Measurements from ENCODE around the gene AFF2. TPM values are rescaled to one million over a fixed set of nuclear protein-coding genes. Genes with fewer than 3 reads are reported as not detected.

Gene AFF2
- under 1 TPM; 0.09 to 0.42 TPM for total RNA-seq
- long read RNA-seq = 0 reads

DNA sequence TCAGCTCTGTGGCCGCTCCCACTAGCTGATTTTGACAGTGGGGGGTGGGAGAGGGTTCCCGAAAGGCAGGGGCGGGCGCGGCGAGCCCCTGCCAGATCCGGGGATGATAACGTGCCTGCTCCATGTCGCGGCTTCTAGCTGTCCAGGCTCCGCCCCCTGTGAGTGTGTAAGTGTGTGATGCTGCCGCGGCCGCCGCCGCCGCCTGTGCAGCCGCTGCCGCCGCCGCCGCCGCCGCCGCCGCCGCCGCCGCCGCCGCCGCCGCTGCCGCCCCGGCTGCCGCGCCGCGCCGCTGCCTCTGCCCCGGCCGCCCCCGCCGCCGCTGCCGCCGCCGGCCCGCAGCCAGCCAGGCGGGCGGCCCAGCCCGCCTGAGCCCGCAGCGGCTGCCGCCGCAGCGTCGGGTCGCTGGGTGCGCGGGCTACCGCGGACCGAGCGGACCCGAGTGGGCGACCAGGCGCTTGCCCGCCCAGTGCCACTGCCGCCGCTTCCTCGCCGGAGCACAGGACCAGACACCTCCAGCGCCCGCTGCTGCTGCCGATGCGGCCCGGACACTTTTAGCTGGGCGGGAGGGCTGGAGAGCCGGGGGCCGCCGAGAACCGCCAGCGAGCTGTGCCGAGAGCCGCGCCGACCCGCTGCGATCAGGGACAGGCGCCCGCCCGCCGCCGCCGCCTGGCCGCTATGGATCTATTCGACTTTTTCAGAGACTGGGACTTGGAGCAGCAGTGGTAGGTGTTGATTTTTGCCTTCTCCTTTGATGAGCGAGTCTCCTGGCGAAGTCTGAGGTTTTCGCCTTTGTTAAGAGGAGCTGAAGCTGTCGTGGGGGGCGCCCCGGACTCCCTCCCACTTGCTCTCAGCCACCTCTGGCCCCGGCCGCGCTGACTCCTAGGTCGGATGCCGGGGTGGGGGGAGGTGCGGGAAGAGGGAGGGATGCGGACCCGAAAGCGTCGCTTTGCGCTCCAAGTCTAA, at the start of gene AFF2:
TSS of gene AFF2 (plus strand) at position 195 of the 963 bp plus-strand sequence. CDS start at position 676, 481 bp downstream.
- intact Hi-C loops (cut with DNase I, micrococcal nuclease) = no loop called here
- ATAC-seq (no peak), DNase-seq (peak in 1 of 2 donors; percentile 24)

DNA sequence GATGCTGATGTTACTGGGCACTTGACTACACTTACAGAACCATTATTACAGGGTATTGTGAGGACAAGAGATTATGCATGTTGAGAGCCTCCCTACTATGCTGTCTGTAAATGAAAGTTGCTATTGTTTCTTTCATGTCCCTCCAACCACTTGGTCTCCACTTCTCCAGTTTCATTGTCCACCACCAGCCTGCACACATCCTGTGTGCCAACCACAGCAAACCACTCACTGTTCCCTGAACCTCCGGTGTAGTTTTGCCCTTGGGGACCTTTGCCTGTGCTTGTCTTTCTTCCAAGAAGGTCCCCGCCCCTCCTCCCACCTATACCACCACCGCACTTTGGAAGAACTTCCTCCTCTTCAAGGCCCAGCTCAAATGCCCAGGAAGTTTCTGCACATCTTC, 43.1 kb upstream of the AFF2 start:
- intact Hi-C loops (cut with DNase I, micrococcal nuclease) = no loop called here
- no peak for ATAC-seq
- no peak for DNase-seq

DNA sequence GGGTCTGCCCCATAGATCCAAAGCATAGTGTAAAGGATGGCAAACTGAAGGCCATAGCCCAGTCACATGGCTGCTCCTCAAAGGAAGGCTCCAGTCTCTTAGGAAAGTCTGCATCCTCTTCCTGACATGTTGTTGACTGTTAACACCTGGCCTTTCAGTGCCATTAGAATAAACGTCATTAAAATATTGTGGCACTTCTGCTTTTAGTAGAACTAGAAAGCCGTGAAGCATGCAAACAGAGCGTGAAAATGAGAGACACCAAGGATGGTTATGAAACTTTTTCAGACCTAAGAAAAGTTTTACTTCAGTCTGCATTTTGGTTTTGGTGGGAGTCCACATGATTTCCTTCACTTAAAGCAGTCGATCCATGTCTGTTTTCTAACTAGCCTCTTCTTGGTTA, 41.1 kb upstream of the AFF2 start:
- intact Hi-C loops (cut with DNase I, micrococcal nuclease) = no loop called here
- DNase-seq = no peak
- ATAC-seq = no peak

DNA sequence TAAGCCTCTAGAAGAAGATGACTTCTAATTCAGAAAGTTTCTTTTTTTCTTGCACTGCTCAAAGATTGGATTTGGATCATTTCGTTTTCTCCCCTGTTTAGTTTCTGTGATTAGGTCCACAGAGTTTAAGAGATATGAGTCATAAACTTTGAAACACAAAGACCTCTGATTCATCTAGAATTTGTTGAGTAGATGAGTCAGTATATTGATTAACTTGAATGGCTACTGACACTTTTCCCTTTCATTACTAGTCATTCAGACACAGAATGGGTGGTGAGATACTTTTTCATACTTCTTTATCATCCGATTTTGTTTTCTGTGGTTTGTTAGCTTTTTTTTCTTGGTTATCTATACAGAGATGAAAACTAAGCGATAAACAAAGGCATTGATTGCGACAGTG, 34.1 kb upstream of the AFF2 start:
- intact Hi-C loops (cut with DNase I, micrococcal nuclease) = no loop called here
- DNase-seq = no peak
- no peak for ATAC-seq

DNA sequence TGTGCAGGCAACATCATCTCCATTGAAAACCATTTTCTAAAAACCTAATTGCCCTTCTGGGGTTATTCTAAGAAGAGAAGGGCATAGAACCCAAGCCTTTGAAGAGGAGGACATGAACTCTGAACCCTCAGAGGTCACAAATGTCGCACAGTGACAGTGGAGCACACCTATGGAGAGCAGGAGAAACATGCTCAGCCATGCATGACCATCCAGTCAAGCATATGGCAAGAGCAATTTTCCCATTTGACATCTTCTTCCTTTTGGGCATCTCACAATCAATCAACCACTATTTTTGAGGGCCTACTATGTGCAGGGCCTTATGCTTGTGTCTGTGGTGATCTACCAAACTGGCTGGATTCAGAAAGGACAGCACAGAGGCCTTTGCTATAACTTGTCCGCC, 30.1 kb upstream of the AFF2 start:
- intact Hi-C loops (cut with DNase I, micrococcal nuclease) = loop anchor here in 1 of 2 donors (10.0 kb wide), 1 partner anchor 64 kb away; no protein-coding TSS in a partner anchor
- no peak for DNase-seq
- no peak for ATAC-seq

DNA sequence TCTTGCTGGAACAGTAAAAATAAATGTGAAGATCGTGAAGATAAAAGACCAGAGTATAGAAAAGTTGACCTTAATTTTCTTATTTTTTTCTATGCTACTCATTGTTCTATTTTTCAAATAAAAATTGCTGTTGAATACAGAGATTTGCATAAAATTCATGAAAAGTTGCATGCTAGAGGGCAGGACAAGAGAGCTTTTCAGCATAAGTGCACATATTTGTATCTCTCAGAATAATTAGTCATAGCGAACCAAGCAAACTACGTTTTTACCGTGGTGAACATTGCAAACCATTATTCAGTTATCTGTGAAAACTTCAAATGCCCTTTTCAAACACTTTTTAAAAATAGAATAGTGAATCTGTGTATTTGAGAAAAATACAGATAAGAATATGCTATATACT, 26.4 kb upstream of the AFF2 start:
- no peak for DNase-seq
- intact Hi-C loops (cut with DNase I, micrococcal nuclease) = loop anchor here in 1 of 2 donors (10.0 kb wide), 1 partner anchor 61 kb away; no protein-coding TSS in a partner anchor
- ATAC-seq = no peak

DNA sequence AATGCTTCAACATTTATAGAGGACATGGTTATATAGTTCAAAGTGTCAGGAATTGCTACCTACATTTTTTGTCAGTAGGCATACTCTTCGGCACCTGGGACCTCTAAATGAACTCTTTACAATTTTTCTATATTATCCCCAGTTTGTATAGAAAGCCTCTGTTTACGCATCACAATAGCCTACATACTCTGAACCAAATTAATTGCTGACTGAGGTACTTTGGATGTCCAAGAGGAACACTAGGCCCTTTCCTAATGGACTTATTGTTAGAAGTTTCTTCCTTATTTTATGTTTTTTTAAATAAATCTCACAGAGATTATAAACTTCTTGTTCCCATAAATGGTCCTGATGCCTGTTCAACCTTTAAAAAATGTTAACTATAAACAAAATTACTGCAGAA, 8.4 kb upstream of the AFF2 start:
- intact Hi-C loops (cut with DNase I, micrococcal nuclease) = no loop called here
- ATAC-seq (no peak), DNase-seq (no peak)

DNA sequence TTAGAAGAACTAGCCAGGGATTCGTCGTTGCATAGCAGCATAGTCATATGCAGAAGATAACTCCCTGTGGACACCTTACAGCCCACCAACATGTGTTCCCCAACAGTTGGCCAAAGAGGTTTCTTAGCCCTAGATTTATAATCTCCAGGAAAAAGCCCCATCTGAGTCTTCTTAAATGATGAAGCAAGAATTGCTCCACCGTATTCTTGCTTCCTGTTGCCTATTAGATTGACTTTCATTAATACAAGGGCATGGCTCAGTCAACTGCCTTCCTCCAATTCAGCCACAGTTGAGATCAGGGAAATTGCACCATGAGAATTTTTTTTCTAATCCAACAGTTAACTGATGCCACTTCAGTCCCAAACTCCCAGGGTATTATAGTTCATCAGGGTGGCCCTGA, 5.2 kb upstream of the AFF2 start:
- no peak for ATAC-seq
- intact Hi-C loops (cut with DNase I, micrococcal nuclease) = no loop called here
- DNase-seq = no peak

DNA sequence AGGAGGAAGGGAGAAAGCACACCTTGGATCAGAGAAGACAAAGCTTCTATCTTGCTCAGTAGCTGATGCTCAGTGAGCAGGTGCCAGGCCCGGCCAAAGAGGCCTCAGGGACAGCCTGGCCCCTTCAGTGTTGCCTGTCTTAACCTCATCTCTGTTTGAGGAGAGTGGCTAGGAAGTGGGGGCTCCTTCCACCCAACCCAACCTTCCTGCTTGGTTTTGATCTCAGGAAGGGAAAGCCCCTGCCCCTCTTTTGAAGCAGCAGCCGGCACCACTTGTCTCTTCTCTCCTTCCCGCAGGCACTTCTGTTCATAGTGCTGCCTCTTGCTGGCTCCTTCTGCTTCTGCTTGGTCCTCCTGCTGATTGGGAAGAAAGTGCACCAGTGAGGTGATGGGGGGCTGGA, 2.4 kb upstream of the AFF2 start:
- intact Hi-C loops (cut with DNase I, micrococcal nuclease) = no loop called here
- DNase-seq = no peak
- no peak for ATAC-seq

DNA sequence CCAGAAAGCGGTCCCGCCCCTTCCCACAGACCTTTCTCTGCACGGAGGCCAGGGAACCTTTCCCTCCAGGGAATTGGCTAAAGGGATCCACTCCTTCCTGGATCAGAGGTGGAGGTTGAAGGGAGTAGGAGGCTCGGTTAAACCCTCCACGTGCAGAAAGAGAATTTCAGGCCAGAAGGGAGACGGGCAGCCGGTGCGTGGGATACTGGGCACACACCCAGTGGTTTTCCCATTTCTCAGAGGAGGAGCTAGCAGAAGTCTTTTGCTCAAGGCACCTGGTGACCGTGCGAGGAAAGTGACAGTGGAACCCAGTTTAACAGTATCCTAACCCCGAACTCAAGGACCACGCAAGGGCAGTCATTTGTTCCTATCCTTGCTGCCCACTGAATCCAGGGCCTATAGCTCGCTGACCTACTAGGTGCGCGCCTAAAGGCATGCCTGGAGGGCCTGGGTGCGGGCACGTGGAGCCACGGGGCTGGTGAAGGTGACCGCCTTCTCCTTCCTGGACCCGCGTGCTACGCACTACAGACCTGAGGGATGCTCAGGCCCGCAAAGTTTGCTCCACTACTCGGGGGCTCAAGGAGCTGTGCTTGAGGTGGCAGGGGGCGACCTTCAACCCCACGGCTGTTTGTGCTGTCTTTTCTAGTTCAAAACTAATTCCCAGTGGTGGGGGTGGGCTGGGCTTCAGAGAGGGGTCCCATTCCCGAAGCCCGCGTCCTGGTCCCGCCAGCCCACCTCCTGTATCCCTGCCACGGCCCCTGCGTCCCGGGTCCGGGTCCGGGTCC, 587 bp upstream of the AFF2 start:
- ATAC-seq = no peak
- DNase-seq = no peak
- intact Hi-C loops (cut with DNase I, micrococcal nuclease) = no loop called here

DNA sequence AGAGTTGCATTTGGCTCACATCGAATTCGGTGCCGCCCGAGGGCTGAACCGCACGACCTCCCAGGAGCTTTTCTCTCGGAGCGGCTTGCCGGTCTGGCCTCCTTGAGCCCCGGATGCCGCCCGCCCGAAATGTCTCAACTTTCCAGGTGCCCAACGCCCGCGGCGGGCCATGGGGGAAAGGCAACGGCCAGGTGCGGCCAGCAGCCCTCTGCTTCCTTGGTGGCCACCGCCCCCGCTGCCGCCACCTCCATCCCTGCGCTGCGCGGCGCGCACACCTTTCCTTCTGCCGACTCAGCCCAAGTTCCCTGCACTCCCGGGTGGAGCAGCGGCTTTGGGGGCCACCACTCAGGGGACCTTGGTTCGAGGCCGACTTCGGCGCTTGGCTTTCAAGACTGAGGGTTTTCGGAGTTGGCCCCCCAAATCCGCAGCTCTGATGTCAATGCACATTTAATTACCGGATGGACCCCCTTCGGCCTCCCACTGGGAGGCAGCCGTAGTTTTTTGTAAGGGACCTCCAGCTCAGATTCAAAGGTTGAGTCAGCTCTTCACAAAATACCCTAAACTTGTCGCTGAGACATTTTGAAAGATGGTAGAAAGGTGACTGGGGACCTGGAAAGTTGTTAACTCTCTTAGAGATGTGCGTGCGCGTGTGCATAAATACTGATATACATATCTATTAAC, 1.1 kb downstream of the AFF2 start:
- DNase-seq (no peak), ATAC-seq (no peak)
- intact Hi-C loops (cut with DNase I, micrococcal nuclease) = no loop called here

DNA sequence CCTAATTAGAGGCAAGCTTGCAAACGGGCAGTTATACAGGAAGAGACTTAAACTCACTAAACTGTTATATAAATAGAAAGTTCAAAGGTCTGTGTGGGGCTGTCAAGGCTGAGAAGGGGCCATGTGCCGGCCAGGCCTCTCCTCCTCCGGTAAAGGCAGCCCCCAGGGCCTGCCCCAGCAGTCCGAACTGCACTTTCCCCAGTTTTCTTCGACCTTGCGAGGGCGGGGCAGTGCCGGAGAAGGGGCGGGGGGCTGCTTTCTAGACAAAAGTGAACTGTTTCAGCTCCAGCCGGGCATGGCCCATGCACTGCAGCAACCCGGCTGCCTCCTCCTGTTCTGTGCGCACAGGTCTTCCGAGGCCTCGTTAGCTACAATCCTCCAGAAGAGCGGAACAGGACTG, 4.1 kb downstream of the AFF2 start:
- no peak for DNase-seq
- intact Hi-C loops (cut with DNase I, micrococcal nuclease) = no loop called here

DNA sequence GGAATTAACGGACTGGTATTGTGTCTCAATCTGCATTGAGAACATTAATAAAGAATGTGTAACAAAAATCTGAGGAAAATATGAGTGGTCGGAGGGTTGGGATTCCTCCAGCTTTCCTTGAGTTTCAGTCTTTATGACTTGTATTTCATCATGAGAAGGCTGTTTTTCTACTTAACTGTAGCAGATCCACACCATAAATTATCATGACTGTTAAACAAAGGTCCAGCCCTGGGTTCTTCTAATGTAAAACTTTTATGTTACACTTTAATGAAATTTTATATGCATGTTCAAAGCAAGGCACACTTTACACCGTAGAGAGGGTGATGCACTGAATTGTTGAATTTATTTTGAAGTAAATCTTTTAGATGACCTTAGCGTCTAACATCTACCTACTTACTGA, 7.0 kb downstream of the AFF2 start:
- ATAC-seq = no peak
- intact Hi-C loops (cut with DNase I, micrococcal nuclease) = no loop called here

More for the DNA sequence above, 4.1 kb downstream of the AFF2 start:
- ATAC-seq = no peak

DNA sequence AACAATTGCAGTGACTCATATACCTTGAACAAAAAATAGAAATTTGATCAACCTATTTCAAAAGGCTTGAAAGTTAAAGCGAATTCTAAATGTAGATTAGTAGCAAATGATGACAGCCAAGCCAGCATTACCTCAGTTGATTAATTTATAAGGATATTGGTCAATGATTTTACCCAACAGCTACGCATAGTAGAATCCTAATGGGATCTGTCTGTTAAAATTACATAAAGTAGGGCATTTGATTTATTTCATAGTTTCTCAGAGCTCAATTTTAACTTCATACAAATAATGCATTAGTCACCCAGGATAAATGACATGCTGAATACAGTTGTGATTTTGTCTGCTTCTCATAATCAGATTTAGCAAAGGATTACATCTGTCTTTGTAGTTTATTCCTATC, 12.0 kb downstream of the AFF2 start:
- ATAC-seq = no peak
- intact Hi-C loops (cut with DNase I, micrococcal nuclease) = no loop called here
- DNase-seq = no peak

More for the DNA sequence above, 7.0 kb downstream of the AFF2 start:
- DNase-seq = no peak

DNA sequence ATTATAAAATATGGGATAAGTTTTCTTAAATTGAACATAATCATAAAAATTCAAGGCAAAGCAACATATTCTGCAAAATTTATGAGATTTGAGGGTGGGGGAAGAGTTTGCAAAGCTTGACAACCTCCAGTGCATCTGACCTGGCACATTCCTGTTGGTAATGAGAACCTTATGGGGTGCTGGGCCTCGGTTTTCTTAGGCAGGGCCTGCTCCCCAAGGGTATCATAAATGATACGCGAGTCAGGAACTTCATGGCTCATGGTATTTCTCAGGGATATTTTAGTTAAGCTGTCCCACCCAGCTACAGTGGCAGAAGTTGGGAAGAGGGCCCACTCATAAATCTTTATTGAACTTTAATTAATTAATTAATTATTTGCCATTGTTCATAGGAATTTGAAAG, 13.2 kb downstream of the AFF2 start:
- DNase-seq (no peak), ATAC-seq (no peak)
- intact Hi-C loops (cut with DNase I, micrococcal nuclease) = no loop called here

DNA sequence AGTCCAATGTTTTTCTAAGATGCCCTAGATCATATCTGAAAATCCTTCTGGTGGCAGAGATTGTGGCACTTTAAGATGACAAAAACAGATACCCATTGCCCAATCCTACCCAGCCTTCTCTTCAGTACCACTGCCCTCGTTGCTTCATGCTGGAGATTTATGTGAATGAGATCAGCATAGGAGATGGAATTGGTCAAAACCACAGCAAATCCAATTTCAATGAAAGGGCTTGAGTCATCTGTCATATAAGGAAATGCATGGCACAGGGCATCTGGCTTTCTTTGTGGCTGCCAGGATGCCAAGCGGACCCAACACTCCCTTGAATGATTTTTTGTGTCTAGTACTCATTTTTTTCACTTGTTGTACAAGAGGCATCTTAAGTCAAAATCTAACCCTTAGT, 16.8 kb downstream of the AFF2 start:
- intact Hi-C loops (cut with DNase I, micrococcal nuclease) = no loop called here
- DNase-seq = no peak
- no peak for ATAC-seq

DNA sequence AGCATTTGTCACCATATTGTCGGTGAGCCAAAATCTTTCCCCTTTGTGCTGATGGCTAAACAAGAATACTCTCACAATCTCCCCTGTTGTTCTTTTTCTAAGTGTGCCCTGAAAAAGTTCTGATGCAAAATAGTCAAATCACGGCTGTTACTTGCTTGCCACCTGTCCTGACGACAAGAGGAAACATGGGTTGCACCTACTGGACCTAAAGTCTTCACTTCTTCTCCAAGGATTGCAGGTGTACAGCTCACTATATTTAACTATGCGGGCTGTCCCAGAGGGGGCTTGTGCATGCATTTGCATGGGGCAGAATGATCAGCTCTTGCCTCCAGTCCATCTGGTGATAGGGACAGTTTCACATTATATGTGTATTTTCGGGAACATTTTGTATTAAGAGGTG, 21.6 kb downstream of the AFF2 start:
- no peak for ATAC-seq

DNA sequence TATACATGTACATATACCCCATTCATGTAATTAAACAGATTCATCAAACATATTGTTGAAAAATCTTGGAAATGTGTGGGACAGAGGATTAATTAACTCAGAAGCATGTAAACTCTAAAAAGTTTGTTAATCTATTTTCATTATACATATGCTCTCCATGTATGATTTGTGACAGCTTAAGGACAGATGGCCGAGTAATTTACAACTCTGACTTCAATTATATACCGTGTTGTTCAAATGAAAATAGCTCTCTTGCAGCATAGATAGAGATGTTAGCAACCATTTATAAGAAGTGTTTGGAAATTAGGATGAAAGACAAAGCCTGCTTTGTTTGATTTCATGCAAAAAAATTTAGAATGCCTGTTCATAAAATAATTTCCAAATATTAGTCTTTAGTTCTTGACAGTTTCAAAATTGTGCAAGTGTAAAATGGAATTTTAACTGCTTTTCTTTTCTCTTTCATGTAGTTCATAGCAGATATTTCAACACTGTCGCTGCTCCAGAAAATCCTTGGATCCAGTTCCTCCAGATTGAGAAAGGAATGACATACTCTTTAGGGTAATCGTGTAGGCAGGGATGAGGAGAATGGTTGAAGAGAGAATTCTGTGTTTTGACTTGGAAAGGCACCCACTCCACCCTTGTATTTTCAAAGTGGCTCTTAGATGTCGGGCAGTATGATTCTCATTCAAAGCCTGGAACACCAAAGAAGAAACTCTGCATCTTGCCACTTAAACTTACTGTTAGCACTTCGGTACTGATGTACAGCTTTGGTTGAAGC, 23.1 kb downstream of the AFF2 start:
- ATAC-seq (no peak), DNase-seq (no peak)
- intact Hi-C loops (cut with DNase I, micrococcal nuclease) = no loop called here

More for the DNA sequence above, 21.6 kb downstream of the AFF2 start:
- intact Hi-C loops (cut with DNase I, micrococcal nuclease) = no loop called here
- no peak for DNase-seq
